ENCODE measurements around the gene MRPL54.

MRPL54 gene

DNA sequence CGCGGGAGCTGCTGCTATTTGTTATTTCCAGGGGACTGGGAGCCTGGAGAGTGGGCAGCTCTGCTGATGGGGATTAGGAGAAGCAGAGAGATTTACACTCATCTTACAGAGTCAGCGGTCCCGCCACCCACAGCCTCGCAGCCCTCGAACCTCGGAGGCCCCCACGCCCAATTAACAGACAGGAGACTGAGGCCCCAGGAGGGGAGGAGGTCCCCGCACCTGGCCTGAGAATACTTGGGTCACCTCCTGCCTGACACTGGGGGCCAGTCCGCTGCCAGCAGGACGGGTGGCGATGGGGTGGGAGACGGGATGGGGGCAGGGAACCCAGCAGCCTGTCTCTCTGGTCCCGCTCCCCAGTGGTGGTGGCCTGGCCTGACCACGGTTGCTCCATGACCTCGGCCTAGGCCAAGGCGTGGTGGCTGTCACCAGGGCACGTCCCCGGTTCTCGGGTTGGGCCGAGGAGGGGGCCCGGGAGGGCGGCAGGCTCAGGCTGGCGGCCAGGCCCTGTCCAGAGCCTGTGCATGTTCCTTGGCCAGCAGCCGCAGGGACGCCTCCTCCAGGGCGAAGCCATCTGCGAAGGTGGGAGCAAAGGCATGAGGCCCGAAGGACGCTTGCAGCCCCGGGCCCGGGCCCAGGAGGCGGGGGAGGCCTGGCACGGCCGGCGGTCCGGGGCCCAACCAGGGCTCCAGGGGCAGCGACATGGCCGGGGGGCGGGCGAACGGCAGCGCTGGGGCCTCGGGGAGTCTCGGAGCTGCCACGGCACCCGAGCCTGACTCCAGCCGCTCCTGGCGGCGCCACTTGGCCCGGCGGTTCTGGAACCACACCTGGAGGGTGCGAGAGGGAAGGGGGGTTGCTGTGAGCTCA, 7.9 kb downstream of the MRPL54 start:
- no peak for DNase-seq (ENCODE audit: low spot score)

DNA sequence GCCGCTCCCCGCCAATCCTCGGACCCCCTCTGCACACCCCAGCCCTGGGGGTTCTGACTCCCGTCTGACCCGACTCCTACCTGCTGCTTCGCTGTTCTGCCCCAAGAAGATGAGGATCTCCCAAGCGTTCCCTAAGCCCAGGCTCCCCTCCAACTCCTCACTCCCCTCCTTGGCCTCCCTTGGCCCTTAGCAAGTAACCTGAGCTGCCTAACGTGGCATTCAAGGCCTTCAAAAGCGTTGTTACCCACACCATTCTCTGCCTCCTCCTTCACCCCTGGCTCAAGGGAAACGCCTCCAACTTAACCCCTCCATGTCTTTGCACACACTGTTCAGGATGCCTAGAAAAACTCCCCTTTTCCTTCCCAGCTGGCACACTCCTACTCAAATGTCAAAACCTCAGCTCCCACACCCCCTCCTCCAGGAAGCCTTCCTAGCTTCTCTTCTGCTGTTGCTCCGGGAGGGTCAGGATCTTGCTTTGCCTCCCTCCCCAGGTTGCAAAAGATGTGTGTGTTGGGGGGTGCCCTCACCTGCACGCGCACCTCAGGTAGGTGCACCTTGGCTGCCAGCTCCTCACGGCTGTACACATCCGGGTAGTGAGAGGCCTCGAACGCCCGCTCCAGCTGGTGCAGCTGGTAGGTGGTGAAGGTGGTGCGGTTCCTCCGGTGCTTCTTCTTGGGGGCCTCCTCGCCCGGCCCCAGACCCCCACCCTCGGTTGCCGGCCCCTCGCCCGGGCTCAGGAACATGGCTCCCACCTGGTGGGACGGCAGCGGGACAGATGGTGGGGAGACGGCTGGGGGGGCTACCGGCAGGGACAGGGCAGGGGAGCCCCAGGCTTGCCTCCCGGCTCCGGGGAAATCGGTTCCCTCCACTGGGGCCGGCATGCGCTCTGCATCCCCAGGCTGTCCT, 8.8 kb downstream of the MRPL54 start:
- no peak for DNase-seq (ENCODE audit: low spot score)

DNA sequence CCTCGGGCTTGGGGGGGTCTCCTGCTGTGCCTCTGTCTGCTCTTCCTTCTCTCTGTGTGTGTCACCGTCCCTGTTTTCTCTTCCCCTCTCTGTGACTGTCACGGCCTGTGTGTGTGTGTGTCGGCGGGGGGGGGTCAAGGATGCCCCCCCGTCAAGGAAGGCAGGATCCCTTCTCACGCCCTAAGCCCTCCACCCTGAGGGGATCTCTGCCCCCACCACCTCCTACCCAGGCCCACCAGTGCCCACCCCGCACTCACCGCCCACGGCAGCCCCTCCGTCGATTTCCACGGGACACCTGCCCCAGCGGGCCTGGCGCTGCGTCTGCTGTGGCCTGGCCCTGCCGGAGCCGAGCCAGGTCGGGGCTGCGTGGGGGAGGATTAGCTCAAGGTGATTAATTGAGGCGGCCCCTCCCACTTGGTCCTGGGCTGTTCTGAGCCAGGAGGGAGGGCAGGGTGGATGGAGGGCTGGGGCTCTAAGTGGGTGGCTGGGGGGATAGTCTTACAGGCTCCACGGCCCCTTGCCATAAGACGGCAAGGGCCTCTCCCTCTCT, 9.5 kb downstream of the MRPL54 start, which contains the start of gene RAX2:
RAX2 (minus strand) TSS at position 323 of the 550 bp plus-strand sequence. CDS start 486 bp downstream, outside the sequence.
- DNase-seq (ENCODE audit: low spot score): no peak

DNA sequence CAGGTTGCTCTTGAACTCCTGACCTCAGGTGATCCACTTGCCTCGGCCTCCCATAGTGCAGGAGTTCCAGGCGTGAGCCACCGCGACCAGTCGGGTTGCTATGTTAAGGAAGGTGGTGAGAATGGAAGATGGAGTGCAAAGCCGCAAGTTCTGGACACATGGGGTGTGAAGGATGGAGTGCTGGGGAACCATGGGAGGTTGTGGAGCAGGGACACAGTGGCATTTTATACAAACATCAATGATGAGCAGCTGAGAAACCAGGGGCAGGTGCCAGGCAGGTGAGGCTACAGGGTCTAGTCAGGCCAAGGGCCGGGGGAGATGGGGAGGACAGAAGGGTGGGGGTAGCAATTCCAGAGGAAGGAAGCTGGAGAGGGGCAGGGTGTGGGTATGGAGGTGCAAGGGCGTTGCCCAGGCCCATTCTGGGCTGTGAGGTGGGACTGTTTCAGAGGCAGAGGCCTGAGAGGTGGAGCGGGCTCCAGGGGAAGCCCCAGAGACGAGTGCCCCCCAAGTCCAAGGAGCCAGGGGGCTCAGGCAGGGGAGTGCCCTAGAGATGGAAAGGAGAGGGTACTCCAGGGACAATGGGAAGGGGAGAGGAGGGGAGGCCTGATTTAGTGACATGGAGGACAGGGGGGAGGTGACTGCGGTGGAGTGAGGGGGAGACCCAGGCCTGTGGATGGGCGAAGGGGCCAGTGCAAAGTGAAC, 11.5 kb downstream of the MRPL54 start:
- no peak for DNase-seq (ENCODE audit: low spot score)

DNA sequence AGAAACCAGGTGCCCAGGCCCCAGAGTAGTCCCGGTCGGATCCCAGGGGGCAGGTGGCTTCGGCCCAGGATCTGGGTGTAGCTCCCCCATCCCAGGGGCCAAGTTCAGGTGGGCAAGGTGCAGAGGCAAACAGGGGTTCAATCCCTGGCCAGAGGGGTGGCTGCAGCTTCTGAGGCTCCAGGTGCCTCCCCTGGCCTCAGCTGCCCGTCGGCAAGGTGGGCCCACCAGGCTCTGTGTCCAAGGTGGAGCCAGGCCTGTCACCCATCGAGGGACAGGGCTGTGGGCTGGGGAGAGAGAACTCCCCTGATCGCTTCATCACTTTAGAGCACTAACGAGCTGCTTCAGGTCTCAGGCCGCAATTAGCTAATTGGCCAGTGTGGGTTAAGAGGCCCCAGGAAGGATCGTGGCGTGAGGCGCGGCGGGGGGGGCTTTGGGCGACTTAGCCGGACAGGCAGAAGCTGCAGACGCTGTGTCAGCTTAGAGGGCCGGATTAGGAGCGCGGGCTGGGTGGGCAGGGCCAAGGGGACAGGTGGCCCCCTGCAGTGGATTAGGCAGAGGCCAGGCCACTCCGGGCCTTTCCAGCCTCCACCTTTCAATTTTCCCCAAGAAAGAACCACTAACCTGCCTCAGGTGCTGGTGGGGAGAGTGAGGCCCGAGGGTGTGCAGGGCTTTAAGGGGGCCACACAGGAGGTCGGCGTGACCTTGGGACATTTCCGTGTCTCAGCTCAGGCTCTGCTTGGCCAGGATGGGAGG, 12.3 kb downstream of the MRPL54 start:
- no peak for DNase-seq (ENCODE audit: low spot score)

DNA sequence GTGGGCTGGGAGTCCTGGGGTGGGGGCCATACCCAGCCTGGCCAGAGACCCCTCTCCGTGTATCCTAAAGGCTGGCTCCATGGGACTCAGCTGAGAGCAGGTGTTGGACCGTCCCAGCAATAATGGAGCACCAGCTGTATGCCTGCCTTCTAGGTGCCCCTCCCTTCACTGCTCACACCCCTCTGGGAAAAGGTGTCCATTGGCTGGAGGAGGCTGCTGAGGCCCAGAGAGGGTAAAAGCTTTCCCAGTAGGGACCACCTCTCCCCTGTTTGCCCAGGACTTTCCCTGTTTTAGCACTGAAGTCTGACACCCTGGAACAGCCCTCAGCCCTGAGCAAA, 12.9 kb downstream of the MRPL54 start:
- no peak for DNase-seq (ENCODE audit: low spot score)

DNA sequence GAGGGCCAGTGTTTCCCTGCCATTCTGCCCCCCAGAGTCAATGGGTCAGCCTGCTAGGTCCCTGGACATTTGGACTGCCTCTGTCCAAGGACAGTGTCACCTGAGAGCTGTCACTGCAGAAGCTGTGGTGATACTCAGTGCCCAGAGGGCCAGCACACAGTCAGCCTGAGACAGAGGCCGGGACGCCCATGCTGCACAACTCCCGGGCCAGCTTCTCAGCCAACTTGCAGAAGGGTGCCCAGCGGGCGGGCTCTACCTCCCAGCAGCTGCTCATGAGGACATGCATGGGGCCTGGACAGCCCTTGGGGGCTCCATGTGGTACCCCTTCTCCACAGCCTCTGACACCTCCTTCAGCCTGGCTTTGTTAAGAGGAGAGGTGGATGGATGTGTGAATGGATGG, 13.3 kb downstream of the MRPL54 start:
- DNase-seq (ENCODE audit: low spot score): no peak

DNA sequence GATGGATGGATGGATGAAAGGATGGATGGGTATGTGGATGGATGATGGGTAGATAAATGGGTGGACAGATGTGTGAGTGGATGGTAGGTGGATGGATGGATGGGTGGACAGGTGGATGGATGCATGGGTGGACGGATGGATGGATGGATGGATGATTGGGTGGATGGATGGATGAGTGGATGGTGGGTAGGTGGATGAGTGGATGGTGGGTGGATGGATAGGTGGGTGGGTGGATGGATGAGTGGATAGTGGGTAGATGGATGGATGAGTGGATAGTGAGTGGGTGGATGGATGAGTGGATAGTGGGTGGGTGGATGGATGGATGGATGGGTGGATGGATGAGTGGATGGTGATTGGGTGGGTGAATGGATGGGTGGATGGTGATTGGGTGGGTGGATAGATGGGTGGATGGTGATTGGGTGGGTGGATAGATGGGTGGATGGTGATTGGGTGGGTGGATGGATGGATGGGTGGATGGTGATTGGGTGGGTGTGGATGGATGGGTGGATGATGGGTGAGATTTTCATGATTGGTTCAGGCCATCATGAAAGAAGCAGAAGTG, 14.1 kb downstream of the MRPL54 start:
- DNase-seq (ENCODE audit: low spot score): no peak

DNA sequence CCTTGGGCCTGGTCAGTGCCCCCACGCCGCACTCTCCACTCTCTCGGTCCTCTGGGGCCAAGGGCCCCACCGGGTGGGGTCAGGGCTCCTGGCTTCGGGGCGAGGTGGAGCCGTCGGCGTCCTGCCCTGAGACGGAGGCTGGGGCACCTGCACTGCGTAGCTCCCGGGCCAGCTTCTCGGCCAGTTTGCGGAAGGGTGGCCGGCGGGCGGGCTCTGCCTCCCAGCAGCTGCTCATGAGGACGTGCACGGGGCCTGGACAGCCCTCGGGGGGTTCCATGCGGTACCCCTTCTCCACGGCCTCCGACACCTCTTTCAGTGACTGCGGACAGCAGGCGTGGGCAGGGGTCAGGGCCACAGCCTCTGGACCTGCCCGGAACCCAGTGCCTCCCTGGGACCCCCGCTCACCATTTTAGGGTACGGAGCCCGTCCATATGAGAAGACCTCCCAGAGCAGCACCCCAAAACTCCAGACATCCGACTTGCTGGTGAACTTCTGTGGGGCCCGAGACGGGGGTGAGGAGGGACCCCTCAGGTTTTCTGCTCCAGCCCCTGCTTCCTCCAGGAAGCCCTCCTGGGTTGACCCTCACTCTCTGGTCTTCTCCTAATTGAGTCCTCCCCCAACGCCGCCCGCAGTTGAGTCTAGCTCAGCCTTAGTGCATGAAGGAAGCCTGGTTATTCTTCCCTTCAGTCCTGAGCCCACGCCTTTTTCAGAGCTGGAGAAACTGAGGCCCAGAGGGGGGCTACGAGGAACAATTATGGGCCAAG, 15.8 kb downstream of the MRPL54 start:
- DNase-seq (ENCODE audit: low spot score): no peak

DNA sequence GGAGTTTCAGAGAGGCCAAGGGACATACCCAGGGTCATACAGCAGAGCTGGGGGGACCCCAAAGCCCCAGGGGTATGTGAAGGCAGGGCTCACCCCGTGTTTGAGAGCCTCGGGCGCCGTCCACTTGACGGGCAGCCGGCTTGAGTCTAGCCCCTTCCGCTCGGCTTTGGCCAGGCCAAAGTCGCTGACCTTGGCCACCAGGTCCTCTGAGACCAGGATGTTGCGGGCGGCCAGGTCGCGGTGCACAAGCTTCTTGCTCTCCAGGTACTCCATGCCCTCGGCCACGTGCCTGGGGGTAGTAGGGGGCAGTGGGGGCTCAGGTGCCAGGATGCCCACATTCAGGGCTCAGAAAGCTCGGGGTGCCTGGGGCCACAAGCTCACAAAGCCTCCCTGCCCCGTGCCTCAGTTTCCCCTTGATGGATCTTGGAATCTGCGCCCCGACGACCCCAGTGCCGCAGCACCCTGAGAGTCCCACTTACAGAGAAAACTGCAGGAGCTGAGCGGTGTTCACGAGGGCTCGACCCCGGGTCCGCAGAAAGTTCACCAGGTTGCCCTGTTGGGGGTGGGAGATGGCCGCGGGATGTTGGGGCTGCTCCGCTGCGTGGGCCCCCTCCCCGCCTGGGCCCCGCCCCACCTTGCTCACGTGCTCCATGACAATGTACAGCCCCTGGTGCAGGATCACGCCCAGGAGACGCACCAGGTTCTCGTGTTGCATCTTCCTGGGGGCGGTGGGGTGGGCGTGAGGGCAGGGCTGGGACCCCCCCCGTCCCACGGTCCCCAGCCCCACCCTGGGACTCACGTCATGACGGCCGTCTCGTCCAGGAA, 16.6 kb downstream of the MRPL54 start:
- DNase-seq (ENCODE audit: low spot score): no peak

DNA sequence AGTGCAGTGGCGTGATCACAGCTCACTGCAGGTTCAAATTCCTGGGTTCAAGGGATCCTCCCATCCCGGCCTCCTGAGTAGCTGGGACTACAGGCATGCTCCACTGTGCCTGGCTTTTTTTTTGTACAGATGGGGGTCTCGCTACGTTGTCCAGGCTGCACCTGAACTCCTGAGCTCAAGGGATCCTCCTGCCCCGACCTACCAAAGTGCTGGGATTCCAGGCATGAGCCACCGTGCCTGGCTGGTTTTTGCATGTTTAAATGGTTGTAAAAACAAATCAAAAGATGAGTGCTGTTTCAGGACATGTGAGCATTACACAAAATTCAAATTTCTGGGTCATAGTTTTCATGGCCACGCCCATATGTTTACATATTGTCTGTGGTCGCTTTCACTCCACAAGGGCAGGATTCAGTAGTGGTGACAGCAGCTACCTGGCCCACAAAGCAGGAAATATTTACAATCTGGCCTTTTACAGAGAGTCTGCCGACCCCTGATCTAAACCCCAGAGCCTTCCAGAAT, 18.4 kb downstream of the MRPL54 start:
- no peak for DNase-seq (ENCODE audit: low spot score)

DNA sequence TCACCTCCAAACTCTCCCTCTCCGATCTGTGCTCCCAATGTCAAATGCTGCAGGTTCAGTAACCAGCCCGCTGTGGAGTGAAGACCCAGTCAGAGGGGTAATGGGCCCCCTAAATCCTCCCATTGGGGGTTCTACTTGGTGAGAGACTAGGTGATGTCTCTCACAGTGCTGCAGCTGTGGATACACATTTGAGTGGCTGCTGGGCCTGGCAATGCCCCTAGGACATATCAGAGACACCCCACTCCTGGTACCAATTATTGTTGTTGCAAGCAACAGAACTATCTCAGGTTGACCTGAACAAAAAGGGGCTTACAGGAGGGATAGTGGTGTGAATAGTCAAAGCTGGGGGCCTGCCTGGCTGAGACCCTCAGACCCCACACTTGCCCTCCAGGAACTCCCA, 19.1 kb downstream of the MRPL54 start:
- no peak for DNase-seq (ENCODE audit: low spot score)

DNA sequence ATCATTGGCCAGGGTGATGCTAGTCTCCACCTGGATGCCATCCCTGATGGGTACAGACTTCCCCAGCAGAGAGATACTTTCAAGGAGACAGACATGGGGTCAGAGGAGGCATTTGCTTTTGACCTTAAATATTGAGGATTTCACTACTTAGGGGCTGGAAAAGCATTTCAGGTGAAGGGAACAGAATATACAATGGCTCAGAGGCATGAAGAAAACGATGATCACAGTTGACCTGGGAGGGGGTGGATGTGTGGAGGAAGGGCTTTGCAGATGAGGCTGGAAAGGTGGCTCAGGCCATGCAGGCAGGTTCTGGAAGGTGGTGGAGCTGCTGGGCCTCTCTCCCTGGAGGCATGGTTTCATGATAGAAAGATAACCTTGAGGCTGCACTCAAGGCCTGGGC, 19.8 kb downstream of the MRPL54 start:
- DNase-seq (ENCODE audit: low spot score): no peak

DNA sequence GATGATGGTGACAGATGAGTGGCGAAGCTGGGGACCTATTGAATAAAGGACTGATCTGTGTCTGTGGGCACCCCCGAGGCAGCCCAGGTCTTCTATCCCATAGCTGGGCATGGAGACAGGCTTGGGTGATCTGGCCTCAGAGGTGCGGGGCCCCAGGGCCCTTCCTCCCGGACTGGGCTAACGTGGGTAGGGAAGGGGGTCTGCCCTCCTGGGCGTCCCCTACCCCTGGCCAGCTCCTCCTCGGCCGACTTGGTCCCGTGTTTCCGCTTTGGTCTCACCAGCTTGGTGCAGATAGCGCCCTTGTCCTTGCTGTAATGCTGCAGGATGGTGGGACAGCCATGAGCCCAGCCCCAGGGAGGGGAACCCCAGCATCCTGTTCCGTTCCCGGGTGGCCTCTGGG, 20.4 kb downstream of the MRPL54 start:
- no peak for DNase-seq (ENCODE audit: low spot score)

DNA sequence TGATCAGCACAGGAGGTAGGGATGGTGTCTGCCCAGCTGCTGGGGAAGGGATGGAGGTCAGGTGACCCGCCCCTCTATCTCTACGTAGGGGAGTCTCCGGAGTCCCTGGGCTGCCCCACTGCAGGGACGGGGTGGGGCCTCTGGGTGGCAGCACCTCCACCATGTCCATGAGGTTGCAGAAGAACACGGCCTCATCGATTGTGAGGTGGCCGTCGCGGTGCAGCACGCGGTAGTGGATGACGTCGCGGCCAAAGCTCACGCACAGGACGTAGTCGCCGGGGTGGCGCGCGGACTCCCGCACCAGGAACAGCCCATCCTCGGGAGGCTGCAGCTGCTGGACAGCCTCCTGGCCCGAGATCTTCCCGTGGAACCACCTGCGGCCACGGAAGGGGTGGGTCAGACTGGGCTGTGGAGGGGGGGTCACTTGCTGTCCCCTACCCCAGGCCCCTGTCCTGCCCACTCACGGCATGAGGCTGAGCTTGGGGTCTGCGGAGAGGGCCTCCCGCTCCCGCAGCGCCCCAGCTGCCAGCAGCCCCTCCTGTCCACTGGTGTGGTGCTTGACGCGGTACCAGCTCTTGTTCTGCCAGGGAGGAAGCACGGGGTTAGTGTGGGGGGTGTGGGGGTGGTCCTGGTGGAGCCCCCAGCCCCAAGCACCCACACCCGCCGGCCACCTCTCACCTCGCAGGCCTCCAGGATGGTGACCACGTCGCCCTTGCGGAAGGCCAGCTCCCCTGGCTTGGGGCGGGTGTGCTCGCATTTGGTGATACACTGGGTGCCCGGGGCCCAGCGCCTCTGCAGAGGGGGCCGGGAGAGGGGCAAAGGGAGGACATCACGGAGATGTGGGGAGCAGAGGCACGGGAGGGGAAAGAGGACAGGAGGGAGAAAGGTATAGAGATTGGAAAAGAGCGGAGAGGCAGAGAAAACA, 21.4 kb downstream of the MRPL54 start:
- no peak for DNase-seq (ENCODE audit: low spot score)

DNA sequence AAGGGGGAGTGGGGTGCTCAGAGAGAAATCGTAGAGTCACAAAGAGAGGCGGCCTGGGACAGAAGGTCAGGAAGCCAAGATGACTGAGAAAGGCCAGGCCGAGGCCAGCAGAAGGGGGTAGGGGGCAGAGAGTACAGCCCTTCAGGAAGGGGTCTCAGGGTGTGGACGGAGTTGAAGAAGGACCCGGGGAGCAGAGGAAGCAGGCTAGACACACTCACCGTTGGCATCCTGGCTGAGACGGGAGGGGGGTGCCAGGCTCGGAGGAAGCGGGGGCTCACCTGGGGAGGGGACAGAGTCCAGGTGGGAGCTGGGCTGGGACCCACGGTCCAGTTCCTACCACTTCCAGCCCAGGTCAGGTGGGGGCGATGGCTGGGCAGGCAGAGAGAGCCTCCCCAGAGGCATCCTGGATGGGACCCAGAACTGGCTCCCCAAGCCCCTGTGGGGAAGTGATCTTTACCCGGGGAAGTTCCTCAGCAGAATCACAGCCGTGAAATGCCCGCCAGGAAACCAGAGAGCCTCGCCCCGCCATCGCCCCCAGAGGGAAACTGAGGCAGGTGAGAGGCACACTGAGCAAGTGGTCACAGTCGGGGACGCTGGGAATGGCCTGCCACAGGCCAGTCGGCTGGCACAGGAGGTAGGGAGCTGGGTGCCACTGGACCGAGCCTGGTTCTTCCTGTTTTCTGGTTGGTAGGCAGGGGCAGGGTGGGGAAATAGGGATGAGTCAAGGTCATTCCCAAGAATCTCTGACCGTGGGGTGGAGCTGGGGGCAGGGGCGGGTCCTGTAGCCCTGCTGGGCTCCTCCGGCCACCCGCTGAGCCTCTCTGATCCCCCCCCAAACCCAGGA, 22.3 kb downstream of the MRPL54 start:
- DNase-seq (ENCODE audit: low spot score): peak; percentile 38

DNA sequence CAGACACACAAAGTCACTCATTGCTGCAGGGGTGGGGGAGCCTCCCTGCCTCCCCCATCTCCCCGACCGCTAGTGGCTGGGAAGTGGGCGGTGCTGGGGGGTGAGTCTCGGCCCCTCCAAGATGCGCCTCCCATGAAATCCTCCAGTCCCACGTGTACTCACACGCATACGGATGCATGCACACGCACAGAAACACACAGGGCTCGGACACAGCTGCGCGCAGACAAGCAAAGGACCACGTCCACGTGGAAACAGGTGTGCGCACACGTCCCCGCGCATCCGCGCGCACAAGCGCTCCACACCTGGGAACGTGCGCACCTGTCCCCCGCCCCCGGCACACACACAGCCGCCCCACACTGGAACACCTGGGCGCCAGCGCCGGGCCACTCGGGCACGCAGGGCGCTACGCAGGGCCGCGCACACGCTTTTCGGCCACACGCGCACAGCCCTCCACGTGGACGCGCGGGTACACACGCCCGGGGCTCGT, 23.0 kb downstream of the MRPL54 start:
- DNase-seq (ENCODE audit: low spot score): no peak

Data from AG08395 (cell line).